Neuronal stem cell (in vitro differentiated cells): Measurements from ENCODE around the gene TSR3.

ENCODE experiments used
- DNase-seq: peaks from one replicate; pipeline ENCODE4 v3.0.0-alpha.2; 2013; ENCODE audit warnings: low spot score
- H2AFZ ChIP-seq: one replicate; pipeline ENCODE4 v1.6.1; 2013; ENCODE audit warnings: mild to moderate bottlenecking, low read length, inconsistent platforms
- H2AK5ac ChIP-seq: 2 replicates; pipeline ENCODE4 v1.6.1; 2013; ENCODE audit warnings: low read depth, mild to moderate bottlenecking, inconsistent platforms, low read length, moderate library complexity, mixed read lengths
- H2BK120ac ChIP-seq: 2 replicates; pipeline ENCODE4 v1.6.1; 2013; ENCODE audit warnings: low read depth, mild to moderate bottlenecking, inconsistent platforms, low read length, moderate library complexity, mixed read lengths
- H2BK12ac ChIP-seq: one replicate; pipeline ENCODE4 v1.6.1; 2013; ENCODE audit warnings: low read length, inconsistent platforms
- H2BK15ac ChIP-seq: 2 replicates; pipeline ENCODE4 v1.6.1; 2013; ENCODE audit warnings: mild to moderate bottlenecking, low read length, inconsistent platforms, mixed read lengths
- H2BK5ac ChIP-seq: one replicate; pipeline ENCODE4 v1.6.1; 2013; ENCODE audit warnings: inconsistent platforms, mild to moderate bottlenecking, low read length, moderate library complexity
- H3K14ac ChIP-seq: one replicate; pipeline ENCODE4 v1.6.1; 2013; ENCODE audit warnings: low read length, inconsistent platforms
- H3K18ac ChIP-seq: 2 replicates; pipeline ENCODE4 v1.6.1; 2013; ENCODE audit warnings: low read length, inconsistent platforms
- H3K23ac ChIP-seq: 2 replicates; pipeline ENCODE4 v1.6.1; 2013; ENCODE audit warnings: low read depth, mild to moderate bottlenecking, mixed read lengths, low read length, inconsistent platforms; ENCODE audit not compliant: poor library complexity
- H3K27ac ChIP-seq: replicated peaks from 3 replicates; pipeline ENCODE4 v1.5.1; 2013; ENCODE audit warnings: low read length, inconsistent platforms
- H3K27me3 ChIP-seq, 3 experiments: 2 replicates each; pipeline ENCODE4 v1.6.1; 2013; ENCODE audit warnings: low read length in 3 of 3, mild to moderate bottlenecking in 2 of 3, inconsistent platforms in 1 of 3, low read depth in 1 of 3, mixed read lengths in 1 of 3, moderate library complexity in 1 of 3; ENCODE audit not compliant: control insufficient read depth in 3 of 3, insufficient read depth in 3 of 3
- H3K36me3 ChIP-seq, 2 donors: replicated peaks in 1 of 2; 2 replicates each; pipeline ENCODE4 v1.6.1; 2013; ENCODE audit warnings: low read length in 2 of 2; ENCODE audit not compliant: control insufficient read depth in 2 of 2, insufficient read depth in 2 of 2
- H3K4ac ChIP-seq: 2 replicates; pipeline ENCODE4 v1.6.1; 2013; ENCODE audit warnings: inconsistent platforms, mild to moderate bottlenecking, low read length, moderate library complexity
- H3K4me1 ChIP-seq, 2 donors: 1 replicate in 1 of 2; 2 replicates in 1 of 2; pipeline ENCODE4 v1.6.1; 2013; ENCODE audit warnings: low read length in 2 of 2, low read depth in 1 of 2; ENCODE audit not compliant: control insufficient read depth in 2 of 2, insufficient read depth in 1 of 2
- H3K4me2 ChIP-seq: one replicate; pipeline ENCODE4 v1.6.1; 2013; ENCODE audit warnings: mild to moderate bottlenecking, low read length, inconsistent platforms; ENCODE audit not compliant: insufficient read depth, poor library complexity, severe bottlenecking
- H3K4me3 ChIP-seq, 2 donors: 2 replicates each; pipeline ENCODE4 v1.5.1; 2013; ENCODE audit warnings: low read length in 2 of 2, mild to moderate bottlenecking in 2 of 2, inconsistent platforms in 1 of 2, moderate library complexity in 1 of 2
- H3K79me1 ChIP-seq: one replicate; pipeline ENCODE4 v1.6.1; 2013; ENCODE audit warnings: low read depth, mild to moderate bottlenecking, inconsistent platforms, low read length, moderate library complexity
- H3K9ac ChIP-seq: one replicate; pipeline ENCODE4 v1.6.1; 2013; ENCODE audit warnings: mild to moderate bottlenecking, low read depth, low read length, inconsistent platforms; ENCODE audit not compliant: poor library complexity
- H3K9me3 ChIP-seq, 2 donors: replicated peaks in 1 of 2; 2 replicates each; pipeline versions ENCODE3 to v1.6.1; 2013; ENCODE audit warnings: low read length in 2 of 2, mild to moderate bottlenecking in 2 of 2, inconsistent platforms in 1 of 2, low read depth in 1 of 2, mixed read lengths in 1 of 2, moderate library complexity in 1 of 2; ENCODE audit not compliant: control insufficient read depth in 2 of 2, insufficient read depth in 1 of 2
- H4K8ac ChIP-seq: one replicate; pipeline ENCODE4 v1.6.1; 2013; ENCODE audit warnings: low read depth, mild to moderate bottlenecking, inconsistent platforms, low read length, moderate library complexity
- H4K91ac ChIP-seq: one replicate; pipeline ENCODE4 v1.6.1; 2013; ENCODE audit warnings: low read length, low read depth, mild to moderate bottlenecking, inconsistent platforms; ENCODE audit not compliant: poor library complexity
- WGBS, 2 donors: extraction: QIAGEN DNeasy Blood & Tissue Kit; methylation state at CpG; one replicate each; pipeline ENCODE4 v1.1.7; 2013; ENCODE audit warnings: missing lambda C conversion rate in 2 of 2, mixed read lengths in 1 of 2; ENCODE audit not compliant: insufficient read length in 2 of 2, insufficient replicate concordance in 1 of 2; ENCODE audit errors: extremely low coverage in 2 of 2; 5-methylcytosine and 5-hydroxymethylcytosine counted together

TSR3 gene

GRCh38 chr16:1377406-1378010 is 25.8 kb upstream of the TSR3 start:
- Histone ChIP-seq H2BK12ac (no peak overlapping the region), H4K8ac (peak overlapping the region; percentile 43), H3K14ac (peak overlapping the region; percentile 56), H3K9ac (no peak overlapping the region), H3K79me1 (peaks cover 21% of the 10 kb centered on the region), H3K4ac (no peak overlapping the region), H2BK15ac (no peak overlapping the region), H3K9me3 (no peaks in the 10 kb centered on the region), H2AK5ac (no peak overlapping the region), H2BK120ac (no peak overlapping the region), H3K27me3 (no peaks in the 10 kb centered on the region), H2BK5ac (peak overlapping the region; percentile 53), H3K4me1 (peaks cover 2 to 14% of the 10 kb centered on the region in 2 donors), H3K36me3 (peaks cover 2 to 7% of the 10 kb centered on the region in 2 donors), H3K18ac (no peak overlapping the region), H3K4me3 (no peak overlapping the region), H3K23ac (no peak overlapping the region), H4K91ac (no peak overlapping the region), H2AFZ (no peak overlapping the region), H3K27ac (no peak overlapping the region), H3K4me2 (no peak overlapping the region)
- no CpG with 5 or more reads among the region's 10 CpGs for WGBS, 2 donors
- no peak for DNase-seq

- Histone ChIP-seq H3K27me3 (no peaks in the 10 kb centered on the region), H2BK12ac (no peak overlapping the region), H2AK5ac (no peak overlapping the region), H3K4me1 (peaks cover 2 to 14% of the 10 kb centered on the region in 2 donors), H4K91ac (no peak overlapping the region), H3K27ac (no peak overlapping the region), H3K23ac (peak overlapping the region; percentile 80), H3K79me1 (peaks cover 23% of the 10 kb centered on the region), H2BK15ac (no peak overlapping the region), H3K9me3 (no peaks in the 10 kb centered on the region), H3K4me2 (no peak overlapping the region), H3K36me3 (peaks cover 2 to 8% of the 10 kb centered on the region in 2 donors), H4K8ac (no peak overlapping the region), H2BK5ac (peak overlapping the region; percentile 24), H2BK120ac (no peak overlapping the region), H3K14ac (no peak overlapping the region), H2AFZ (no peak overlapping the region), H3K9ac (no peak overlapping the region), H3K4ac (no peak overlapping the region), H3K4me3 (no peak overlapping the region), H3K18ac (no peak overlapping the region)
- WGBS, 2 donors, result no CpG with 5 or more reads among the region's 19 CpGs
- no peak for DNase-seq
Observed at GRCh38 chr16:1375741-1376410, 24.2 kb upstream of the TSR3 start.

- Histone ChIP-seq H3K27me3 (no peaks in the 10 kb centered on the region), H3K4me2 (no peak overlapping the region), H2BK15ac (no peak overlapping the region), H4K8ac (no peak overlapping the region), H2AK5ac (no peak overlapping the region), H3K23ac (peak overlapping the region; percentile 55), H3K4me1 (peaks cover 2 to 14% of the 10 kb centered on the region in 2 donors), H3K36me3 (peaks cover 2 to 8% of the 10 kb centered on the region in 2 donors), H2BK12ac (no peak overlapping the region), H3K4me3 (peak overlapping the region in 1 of 2 donors; percentile 34), H2BK5ac (no peak overlapping the region), H3K9ac (no peak overlapping the region), H3K9me3 (no peaks in the 10 kb centered on the region), H2AFZ (no peak overlapping the region), H2BK120ac (no peak overlapping the region), H3K14ac (peak overlapping the region; percentile 21), H3K18ac (no peak overlapping the region), H3K27ac (no peak overlapping the region), H4K91ac (no peak overlapping the region), H3K4ac (no peak overlapping the region), H3K79me1 (peaks cover 23% of the 10 kb centered on the region)
- no CpG with 5 or more reads among the region's 24 CpGs for WGBS, 2 donors
- no peak for DNase-seq
Observed at GRCh38 chr16:1375298-1375640, 23.6 kb upstream of the TSR3 start.

- peak overlapping the region; percentile 21 for H3K14ac ChIP-seq
- DNase-seq, result no peak
- peaks cover 8 to 12% of the 10 kb centered on the region in 2 donors for H3K36me3 ChIP-seq
- H3K18ac ChIP-seq, result peak overlapping the region; percentile 38
- H4K8ac ChIP-seq, result no peak overlapping the region
- no peak overlapping the region for H2BK120ac ChIP-seq
- no peak overlapping the region for H3K4ac ChIP-seq
- peaks cover 28% of the 10 kb centered on the region for H3K79me1 ChIP-seq
- H2AK5ac ChIP-seq, result no peak overlapping the region
- H3K27me3 ChIP-seq, result no peaks in the 10 kb centered on the region
- H3K4me2 ChIP-seq, result no peak overlapping the region
- peak overlapping the region; percentile 55 for H3K23ac ChIP-seq
- H3K4me3 ChIP-seq, result no peak overlapping the region
- no peaks in the 10 kb centered on the region for H3K9me3 ChIP-seq
- no peak overlapping the region for H2BK15ac ChIP-seq
- H2BK5ac ChIP-seq, result no peak overlapping the region
- no CpG with 5 or more reads among the region's 46 CpGs for whole genome bisulfite sequencing, 2 donors
- no peak overlapping the region for H4K91ac ChIP-seq
- H3K9ac ChIP-seq, result no peak overlapping the region
- no peak overlapping the region for H2BK12ac ChIP-seq
- H2AFZ ChIP-seq, result no peak overlapping the region
- H3K27ac ChIP-seq, result no peak overlapping the region
- H3K4me1 ChIP-seq, result peaks cover 2 to 10% of the 10 kb centered on the region in 2 donors
Observed at GRCh38 chr16:1374418-1375297, 23.0 kb upstream of the TSR3 start.
